Upper lobe of left lung (tissue), 4 donors: ENCODE data around the gene LYPD3.

ENCODE experiments used
- EP300 ChIP-seq, 4 donors: sonication (generic); formaldehyde crosslinking; IDR thresholded peaks; one replicate each; pipeline ENCODE4 v1.5.1; 2017; ENCODE audit warnings: antibody characterized with exemption in 4 of 4, control low read depth in 2 of 4
- POLR2A ChIP-seq, 4 donors: fragments of 450-650 bp; IDR thresholded peaks; one replicate each; pipeline ENCODE4 v1.5.1; 2016 to 2017; ENCODE audit warnings: antibody characterized with exemption in 4 of 4, mild to moderate bottlenecking in 2 of 4
- POLR2AphosphoS5 ChIP-seq, 2 donors: sonication (generic); formaldehyde crosslinking; IDR thresholded peaks; one replicate each; pipeline ENCODE4 v1.5.1; 2017; ENCODE audit warnings: antibody characterized with exemption in 2 of 2
- TF ChIP-seq, protein P1 (sequence below), 6 experiments: fragments of 450-650 bp in 4 of 6; fragments of 200-600 bp in 2 of 6; sonication (generic) in 2 of 6; IDR thresholded peaks; one replicate each; pipeline ENCODE4 v1.5.1; 2016 to 2019; ENCODE audit warnings: antibody characterized with exemption in 6 of 6

DNA sequence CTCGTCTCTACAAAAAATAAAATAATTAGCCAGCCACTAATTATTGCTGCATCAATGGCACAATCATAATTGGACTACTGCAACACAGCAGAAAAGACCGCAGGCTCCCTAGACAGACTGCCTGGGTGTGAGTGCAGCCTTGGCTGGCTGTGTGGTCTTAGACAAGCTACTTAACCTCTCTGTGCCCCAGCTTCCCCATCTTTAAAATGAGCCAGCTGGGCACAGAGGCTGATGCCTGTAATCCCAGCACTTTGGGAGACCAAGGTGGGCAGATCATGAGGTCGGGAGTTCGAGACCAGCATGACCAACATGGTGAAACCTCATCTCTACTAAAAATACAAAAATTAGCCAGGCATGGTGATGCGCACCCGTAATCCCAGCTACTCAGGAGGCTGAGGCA, 31.7 kb downstream of the LYPD3 start:
- no peak for TF ChIP-seq POLR2A (IDR thresholded peaks at IDR 0.05)
- TF ChIP-seq, protein P1, sequence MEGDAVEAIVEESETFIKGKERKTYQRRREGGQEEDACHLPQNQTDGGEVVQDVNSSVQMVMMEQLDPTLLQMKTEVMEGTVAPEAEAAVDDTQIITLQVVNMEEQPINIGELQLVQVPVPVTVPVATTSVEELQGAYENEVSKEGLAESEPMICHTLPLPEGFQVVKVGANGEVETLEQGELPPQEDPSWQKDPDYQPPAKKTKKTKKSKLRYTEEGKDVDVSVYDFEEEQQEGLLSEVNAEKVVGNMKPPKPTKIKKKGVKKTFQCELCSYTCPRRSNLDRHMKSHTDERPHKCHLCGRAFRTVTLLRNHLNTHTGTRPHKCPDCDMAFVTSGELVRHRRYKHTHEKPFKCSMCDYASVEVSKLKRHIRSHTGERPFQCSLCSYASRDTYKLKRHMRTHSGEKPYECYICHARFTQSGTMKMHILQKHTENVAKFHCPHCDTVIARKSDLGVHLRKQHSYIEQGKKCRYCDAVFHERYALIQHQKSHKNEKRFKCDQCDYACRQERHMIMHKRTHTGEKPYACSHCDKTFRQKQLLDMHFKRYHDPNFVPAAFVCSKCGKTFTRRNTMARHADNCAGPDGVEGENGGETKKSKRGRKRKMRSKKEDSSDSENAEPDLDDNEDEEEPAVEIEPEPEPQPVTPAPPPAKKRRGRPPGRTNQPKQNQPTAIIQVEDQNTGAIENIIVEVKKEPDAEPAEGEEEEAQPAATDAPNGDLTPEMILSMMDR (IDR thresholded peaks at IDR 0.05) = no peak
- no peak for TF ChIP-seq POLR2AphosphoS5 (IDR thresholded peaks at IDR 0.05)
- no peak for TF ChIP-seq EP300 (IDR thresholded peaks at IDR 0.05)
